Tibial artery (tissue), 4 donors: ENCODE data around the gene LRRC40.

Experiments used
- DNase-seq, 2 donors: peaks; one replicate each; pipeline ENCODE4 v3.0.0-alpha.2; 2019
- H3K27ac ChIP-seq, 2 donors: fragments of 200-600 bp; sonication (generic) in 1 of 2; 1 replicate in 1 of 2; 2 replicates in 1 of 2; pipeline ENCODE4 v1.5.1; 2018 to 2019; ENCODE audit warnings: mild to moderate bottlenecking in 1 of 2
- H3K27me3 ChIP-seq, 2 donors: fragments of 200-600 bp; sonication (generic) in 1 of 2; one replicate each; pipeline versions ENCODE4 v1.5.1 to v1.6.0; 2016 to 2019
- H3K36me3 ChIP-seq, 3 donors: fragments of 200-600 bp; sonication (generic) in 2 of 3; one replicate each; pipeline ENCODE4 v1.5.1; 2016 to 2019; ENCODE audit warnings: mild to moderate bottlenecking in 2 of 3
- H3K4me1 ChIP-seq, 4 donors: fragments of 200-600 bp; sonication (generic) in 2 of 4; 1 replicate in 3 of 4; 2 replicates in 1 of 4; pipeline ENCODE4 v1.5.1; 2016 to 2019
- H3K4me3 ChIP-seq, 2 donors: fragments of 200-600 bp; sonication (generic) in 1 of 2; 1 replicate in 1 of 2; 2 replicates in 1 of 2; pipeline ENCODE4 v1.5.1; 2018 to 2019; ENCODE audit warnings: mild to moderate bottlenecking in 2 of 2
- H3K9me3 ChIP-seq, 3 donors: fragments of 200-600 bp; sonication (generic) in 1 of 3; one replicate each; pipeline ENCODE4 v1.5.1; 2016 to 2019
- intact Hi-C: fragments of 100-400 bp; cut with DNase I; formaldehyde crosslinking; loops from one replicate; pipeline ENCODE4 v1.15.0; 2023; ENCODE audit warnings: low total_unique reads
- TF ChIP-seq, protein P1 (sequence below), 2 experiments: fragments of 200-600 bp in 1 of 2; fragments of 450-650 bp in 1 of 2; IDR thresholded peaks; one replicate each; pipeline ENCODE4 v1.5.1; 2017 to 2019; ENCODE audit warnings: antibody characterized with exemption in 2 of 2, mild to moderate bottlenecking in 1 of 2, moderate library complexity in 1 of 2

Gene LRRC40

DNA sequence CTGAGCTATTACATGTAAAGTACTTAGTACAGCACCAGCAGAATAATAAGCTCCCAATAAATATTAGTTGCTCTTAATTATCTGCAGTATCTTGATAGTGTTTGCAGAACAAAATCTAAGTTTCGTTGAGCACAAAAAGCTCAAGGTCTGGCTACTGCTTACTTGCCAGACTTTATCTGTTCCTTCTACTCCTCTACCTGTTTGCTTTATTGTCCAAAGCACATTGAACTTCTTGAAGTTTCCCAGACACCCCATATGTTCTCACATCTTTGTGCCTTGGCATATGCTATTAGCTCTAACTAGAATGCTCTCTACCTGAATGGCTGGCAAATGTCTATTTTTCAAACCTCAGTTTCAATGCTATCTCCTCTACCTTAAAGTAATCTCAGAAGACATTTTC, 54.9 kb downstream of the LRRC40 start:
- intact Hi-C loops = no loop called here
- H3K4me1 ChIP-seq = no peaks in the 10 kb centered on the region
- H3K36me3 ChIP-seq = peaks cover 7 to 36% (median 24%) of the 10 kb centered on the region in 3 donors
- no peak for DNase-seq
- H3K27ac ChIP-seq = no peak overlapping the region
- no peak overlapping the region for H3K4me3 ChIP-seq
- no peaks in the 10 kb centered on the region for H3K27me3 ChIP-seq
- TF ChIP-seq, protein P1, sequence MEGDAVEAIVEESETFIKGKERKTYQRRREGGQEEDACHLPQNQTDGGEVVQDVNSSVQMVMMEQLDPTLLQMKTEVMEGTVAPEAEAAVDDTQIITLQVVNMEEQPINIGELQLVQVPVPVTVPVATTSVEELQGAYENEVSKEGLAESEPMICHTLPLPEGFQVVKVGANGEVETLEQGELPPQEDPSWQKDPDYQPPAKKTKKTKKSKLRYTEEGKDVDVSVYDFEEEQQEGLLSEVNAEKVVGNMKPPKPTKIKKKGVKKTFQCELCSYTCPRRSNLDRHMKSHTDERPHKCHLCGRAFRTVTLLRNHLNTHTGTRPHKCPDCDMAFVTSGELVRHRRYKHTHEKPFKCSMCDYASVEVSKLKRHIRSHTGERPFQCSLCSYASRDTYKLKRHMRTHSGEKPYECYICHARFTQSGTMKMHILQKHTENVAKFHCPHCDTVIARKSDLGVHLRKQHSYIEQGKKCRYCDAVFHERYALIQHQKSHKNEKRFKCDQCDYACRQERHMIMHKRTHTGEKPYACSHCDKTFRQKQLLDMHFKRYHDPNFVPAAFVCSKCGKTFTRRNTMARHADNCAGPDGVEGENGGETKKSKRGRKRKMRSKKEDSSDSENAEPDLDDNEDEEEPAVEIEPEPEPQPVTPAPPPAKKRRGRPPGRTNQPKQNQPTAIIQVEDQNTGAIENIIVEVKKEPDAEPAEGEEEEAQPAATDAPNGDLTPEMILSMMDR (IDR thresholded peaks at IDR 0.05) = no peak
- H3K9me3 ChIP-seq = no peaks in the 10 kb centered on the region

DNA sequence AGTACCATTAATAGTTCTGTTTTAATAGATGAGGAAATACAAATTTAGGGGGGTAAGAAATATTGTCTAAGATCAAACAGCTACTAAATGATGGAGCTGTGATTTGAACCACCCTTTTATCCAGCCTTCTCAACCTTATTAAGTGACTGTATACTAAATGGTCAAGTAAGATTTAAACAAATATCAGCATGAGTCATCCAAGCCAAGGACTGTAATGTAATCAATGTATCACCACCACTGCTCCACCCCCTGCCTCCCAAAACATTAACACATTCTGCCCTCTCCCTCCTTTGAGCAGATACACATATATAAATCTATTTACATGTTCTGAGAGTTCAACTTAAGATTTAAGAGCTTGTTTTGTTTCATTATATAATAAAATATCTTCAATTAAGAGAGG, 58.9 kb downstream of the LRRC40 start:
- TF ChIP-seq, protein P1 (IDR thresholded peaks at IDR 0.05) = no peak
- no peak overlapping the region for H3K27ac ChIP-seq
- no peak overlapping the region for H3K4me3 ChIP-seq
- no peaks in the 10 kb centered on the region for H3K9me3 ChIP-seq
- no peaks in the 10 kb centered on the region for H3K27me3 ChIP-seq
- H3K36me3 ChIP-seq = peaks cover 7 to 46% (median 24%) of the 10 kb centered on the region in 3 donors
- peaks cover 0 to 11% (median 0%) of the 10 kb centered on the region in 4 donors for H3K4me1 ChIP-seq
- no peak for DNase-seq
- intact Hi-C loops = no loop called here

DNA sequence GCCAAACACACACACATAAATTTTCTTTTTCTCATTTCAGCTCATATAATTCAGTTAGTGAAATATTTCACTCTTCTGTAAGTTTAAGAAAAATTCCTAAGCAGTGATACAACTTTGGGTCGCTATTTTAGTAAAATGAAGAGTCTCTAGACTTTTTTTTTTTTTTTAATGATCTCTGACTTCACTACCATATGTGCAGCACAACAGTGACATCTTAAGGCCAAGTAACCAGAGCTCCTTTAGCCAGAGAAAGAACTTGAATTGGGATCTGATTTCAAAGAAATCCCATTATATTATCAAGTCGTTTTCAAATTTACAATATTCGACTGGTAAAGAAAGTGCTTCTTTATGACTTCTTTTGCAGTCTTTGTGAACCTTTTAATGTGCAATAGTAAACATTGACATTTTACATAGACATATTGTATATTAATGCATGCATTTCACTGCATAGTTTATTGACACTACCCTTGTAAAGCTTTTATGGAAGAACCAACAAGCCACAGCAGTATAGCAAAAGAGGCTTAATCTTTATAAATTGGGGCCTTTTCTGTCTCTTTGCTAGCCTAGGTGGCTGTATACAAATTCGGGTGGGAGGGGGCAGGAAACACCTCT, 62.2 kb downstream of the LRRC40 start:
- intact Hi-C loops = no loop called here
- Histone ChIP-seq H3K27ac (no peak overlapping the region), H3K9me3 (no peaks in the 10 kb centered on the region), H3K36me3 (peaks cover 5 to 26% (median 6%) of the 10 kb centered on the region in 3 donors), H3K4me1 (peaks cover 0 to 28% (median 14%) of the 10 kb centered on the region in 4 donors), H3K27me3 (no peaks in the 10 kb centered on the region), H3K4me3 (no peak overlapping the region)
- TF ChIP-seq, protein P1 (IDR thresholded peaks at IDR 0.05) = peak in 1 of 2 experiments; percentile 7
- DNase-seq = no peak

DNA sequence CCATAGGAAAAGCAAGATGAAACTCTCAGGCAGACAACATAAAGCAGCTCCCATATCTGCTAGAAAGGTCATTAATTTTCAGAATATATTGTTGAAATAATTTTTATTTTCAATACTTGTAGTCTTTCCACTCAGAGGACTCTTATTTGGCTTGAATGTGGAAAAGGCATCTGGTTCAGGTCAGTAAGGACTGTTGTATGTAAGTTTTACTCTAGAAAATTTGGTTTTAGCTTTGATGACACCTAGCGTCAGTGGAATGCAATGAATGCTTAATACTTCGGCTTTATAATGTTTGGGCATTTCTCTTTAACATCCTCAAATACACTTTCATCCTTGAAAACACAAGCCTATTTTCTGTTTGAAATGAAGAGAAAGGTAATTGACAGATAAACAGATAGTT, 63.3 kb downstream of the LRRC40 start:
- H3K4me3 ChIP-seq = no peak overlapping the region
- no peak overlapping the region for H3K27ac ChIP-seq
- no peak for DNase-seq
- TF ChIP-seq, protein P1 (IDR thresholded peaks at IDR 0.05) = peak; percentile 30 to 35
- no peaks in the 10 kb centered on the region for H3K9me3 ChIP-seq
- intact Hi-C loops = no loop called here
- H3K27me3 ChIP-seq = no peaks in the 10 kb centered on the region
- H3K4me1 ChIP-seq = peaks cover 0 to 28% (median 14%) of the 10 kb centered on the region in 4 donors
- peaks cover 0 to 19% (median 0%) of the 10 kb centered on the region in 3 donors for H3K36me3 ChIP-seq

DNA sequence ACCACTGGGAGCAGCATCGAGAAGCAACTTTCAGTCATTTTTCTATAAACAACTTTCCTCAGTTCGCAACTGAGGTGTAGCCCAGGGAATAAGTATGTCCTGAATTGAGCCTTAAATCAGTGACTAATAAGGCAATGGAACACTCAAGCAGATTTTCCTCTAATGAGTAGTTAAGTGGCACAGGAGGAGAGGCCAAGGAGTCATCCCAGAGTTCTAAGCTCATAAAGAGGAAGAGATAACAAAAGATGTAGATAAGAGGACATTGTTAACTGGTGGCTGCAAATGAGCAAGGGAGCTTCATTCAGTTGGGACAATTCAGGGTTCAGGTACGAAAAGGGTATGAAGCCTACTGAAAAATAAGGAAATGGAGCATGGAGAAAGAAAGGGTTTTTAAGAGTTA, 64.5 kb downstream of the LRRC40 start:
- intact Hi-C loops = no loop called here
- Histone ChIP-seq H3K9me3 (no peaks in the 10 kb centered on the region), H3K36me3 (peaks cover 0 to 14% (median 0%) of the 10 kb centered on the region in 3 donors), H3K4me3 (no peak overlapping the region), H3K27me3 (no peaks in the 10 kb centered on the region), H3K27ac (peak overlapping the region; percentile 25 to 55), H3K4me1 (peaks cover 0 to 28% (median 14%) of the 10 kb centered on the region in 4 donors)
- no peak for DNase-seq
- TF ChIP-seq, protein P1 (IDR thresholded peaks at IDR 0.05) = no peak
